ENCODE results near the gene XCR1.
"Not testable (repeated sequence)": the region's sequence is repeated elsewhere in the genome, so short reads cannot be mapped to it uniquely, and the experiment has no call there.

Gene XCR1

GRCh38 chr3:46001178-46001577 is 26.1 kb downstream of the XCR1 start:
- DNase-seq = no peak

- DNase-seq = no peak
Observed at GRCh38 chr3:45997942-45998341, 29.3 kb downstream of the XCR1 start.

- not testable (repeated sequence) for DNase-seq
Observed at GRCh38 chr3:45997499-45997898, 29.8 kb downstream of the XCR1 start.

DNA sequence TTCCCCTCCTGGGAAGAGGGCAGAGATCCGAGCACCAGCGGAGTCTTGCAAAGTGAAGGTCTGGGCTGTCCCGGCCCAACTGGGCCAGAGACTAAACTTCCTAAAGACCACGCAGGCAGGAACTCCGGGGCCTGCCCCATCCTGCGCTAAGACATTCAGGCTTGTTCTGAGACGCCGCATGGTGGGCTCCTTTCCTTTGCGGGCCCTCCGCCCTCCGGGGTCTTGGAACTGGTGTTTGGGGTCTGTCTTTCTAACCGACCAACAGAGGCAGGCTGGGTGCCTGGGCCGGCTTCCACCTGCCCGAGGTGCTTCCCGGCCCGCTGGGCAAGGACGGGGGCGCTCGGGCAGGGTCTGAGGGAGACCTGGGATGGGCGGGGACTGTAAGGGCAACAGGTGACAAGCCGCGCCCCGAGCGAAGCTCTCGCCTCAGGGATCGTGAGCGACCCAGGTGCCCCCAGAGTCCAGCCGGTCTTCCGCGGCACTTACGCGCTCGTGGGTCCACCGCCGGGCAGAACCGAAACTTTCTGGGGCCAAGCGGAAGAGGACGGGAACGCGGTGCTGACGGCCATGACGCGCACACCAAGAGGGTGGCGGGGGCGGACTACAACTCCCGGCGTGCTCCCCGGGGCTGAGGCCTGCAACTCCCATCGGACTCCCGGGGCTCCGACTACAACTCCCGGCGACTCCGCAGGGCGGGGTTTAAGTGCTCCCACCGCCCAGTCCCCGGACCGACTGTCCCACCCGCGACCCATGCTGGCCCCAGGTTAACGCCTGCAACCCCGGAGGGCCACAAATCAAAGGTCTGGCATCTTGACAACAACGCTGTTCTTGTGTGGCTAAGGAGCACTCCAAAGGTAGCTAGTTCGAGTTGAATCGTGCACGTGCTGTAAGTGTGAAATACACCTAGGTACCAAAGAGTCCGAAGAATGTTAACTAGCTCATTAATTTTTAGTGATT is 31.8 kb downstream of the XCR1 start, which contains the start of gene FYCO1:
TSS of gene FYCO1 (minus strand) at position 589 of the 957 bp plus-strand sequence. CDS start 10,914 bp downstream, outside the sequence.
- DNase-seq = peak; percentile 45

DNA sequence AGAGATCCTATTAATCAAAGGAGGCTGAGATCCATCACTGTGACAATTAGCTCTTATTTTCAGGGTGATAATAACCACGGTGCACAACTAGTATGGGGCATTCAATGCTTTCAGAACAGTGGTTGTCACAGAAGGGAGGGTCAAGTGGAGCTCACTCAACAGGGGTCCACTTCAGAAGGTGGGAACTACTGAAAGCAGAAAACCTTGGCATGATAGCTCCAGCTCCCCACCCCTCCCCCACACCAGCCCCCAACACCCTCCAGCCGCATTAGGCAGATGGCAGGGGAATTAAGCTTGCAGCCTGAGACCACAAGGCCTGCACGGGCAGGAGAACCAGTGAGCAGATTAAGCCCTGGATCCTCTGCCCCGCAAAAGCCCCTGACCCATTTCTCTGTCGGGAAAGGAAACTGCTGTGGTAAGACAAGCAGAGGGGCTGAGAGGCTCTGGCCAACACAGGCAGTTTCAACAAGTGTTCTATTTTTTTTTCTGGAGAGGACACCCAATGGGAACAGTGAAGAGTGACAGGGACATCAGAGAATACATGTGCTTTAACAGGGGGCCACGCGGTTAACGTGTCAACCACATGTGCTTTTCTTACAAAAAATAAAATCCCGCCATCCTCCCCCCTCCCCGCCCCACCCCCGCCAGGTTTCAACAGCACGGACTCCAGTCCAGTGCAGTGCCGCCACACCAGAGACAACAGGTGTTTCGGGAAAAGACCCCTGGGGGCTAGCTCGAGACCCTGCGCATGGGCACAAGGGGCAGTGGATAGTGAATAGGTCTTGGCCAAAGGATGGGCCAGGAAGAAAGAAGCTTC is 32.7 kb downstream of the XCR1 start:
- peak; percentile 31 for DNase-seq

GRCh38 chr3:45993421-45994027 is 33.8 kb downstream of the XCR1 start:
- no peak for DNase-seq

DNA sequence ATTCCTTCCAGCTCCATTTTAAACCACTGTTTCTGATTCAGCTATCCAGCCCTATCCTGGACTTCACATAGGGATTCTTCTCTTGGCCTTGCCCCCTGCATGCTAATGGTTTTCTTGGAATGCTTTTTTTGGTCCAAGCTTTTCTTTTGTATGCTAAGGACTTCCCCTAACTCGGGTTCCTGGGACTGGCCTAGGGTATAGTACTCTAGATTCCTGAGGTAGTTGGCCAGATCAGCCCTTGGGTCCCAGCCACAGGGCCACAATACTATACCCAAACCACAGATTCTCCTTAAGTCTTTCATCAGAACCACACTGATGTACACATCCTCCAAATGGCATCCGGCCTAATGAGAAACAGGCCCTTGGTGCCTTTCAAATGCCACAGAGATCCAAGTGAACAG is 34.5 kb downstream of the XCR1 start:
- no peak for DNase-seq

- DNase-seq = no peak
Observed at GRCh38 chr3:45992133-45992729, 35.1 kb downstream of the XCR1 start.

GRCh38 chr3:45991341-45991740 is 35.9 kb downstream of the XCR1 start:
- DNase-seq = no peak

- DNase-seq = no peak
Observed at GRCh38 chr3:45990181-45990580, 37.1 kb downstream of the XCR1 start.

GRCh38 chr3:45988804-45989203 is 38.5 kb downstream of the XCR1 start:
- DNase-seq = no peak

- DNase-seq = no peak
Observed at GRCh38 chr3:45988362-45988761, 38.9 kb downstream of the XCR1 start.

GRCh38 chr3:45987368-45988291 is 39.7 kb downstream of the XCR1 start:
- no peak for DNase-seq

GRCh38 chr3:45986303-45986982 is 40.8 kb downstream of the XCR1 start:
- DNase-seq = no peak

- DNase-seq = no peak
Observed at GRCh38 chr3:45985532-45986302, 41.6 kb downstream of the XCR1 start.

DNA sequence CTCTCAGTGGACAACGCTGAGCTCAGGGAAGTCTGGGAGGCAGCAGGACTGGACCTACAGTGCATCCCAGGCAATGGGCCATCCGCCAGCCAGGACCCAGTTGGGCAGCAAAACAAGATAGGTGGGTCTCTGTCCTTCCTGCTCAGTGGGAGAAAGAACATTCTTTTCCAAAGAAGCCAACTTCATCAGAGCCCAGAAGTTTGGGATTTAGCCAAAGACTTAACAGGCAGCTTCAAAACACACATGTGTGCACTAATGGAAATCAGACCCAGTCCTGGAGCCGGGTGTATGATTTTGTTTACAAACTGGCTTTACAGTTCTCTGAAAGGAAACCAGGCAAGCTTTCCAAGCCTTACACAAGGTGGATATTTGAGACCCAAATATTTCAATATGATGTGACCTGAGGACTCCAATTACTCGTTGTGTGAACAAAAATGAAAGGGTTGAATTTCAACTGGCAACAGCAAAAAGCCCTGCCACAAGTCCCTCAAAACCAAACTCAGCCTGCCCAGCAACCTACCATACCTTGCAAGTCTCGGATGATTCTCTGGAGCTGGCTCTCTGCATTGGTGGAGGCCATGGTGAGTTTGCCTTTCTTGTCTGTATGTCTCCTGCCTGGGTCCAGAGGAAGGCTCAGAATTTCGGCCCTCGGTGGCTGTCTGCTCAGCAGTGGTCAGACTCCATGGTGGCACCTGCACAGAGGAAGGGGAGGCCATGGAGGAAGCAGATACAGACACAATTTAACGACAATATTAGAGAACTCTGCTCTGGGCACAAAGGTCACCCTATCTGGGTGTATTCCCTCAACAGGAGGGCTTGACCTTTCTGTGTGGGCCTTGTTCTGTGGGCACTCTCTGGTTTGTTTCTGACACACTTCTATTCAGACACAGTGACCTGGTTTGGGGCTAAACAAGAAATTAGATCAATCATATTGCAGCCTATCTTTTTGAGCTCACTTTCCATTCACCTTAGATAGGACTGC is 42.7 kb downstream of the XCR1 start:
- DNase-seq = no peak

GRCh38 chr3:45983770-45984169 is 43.5 kb downstream of the XCR1 start:
- no peak for DNase-seq

DNA sequence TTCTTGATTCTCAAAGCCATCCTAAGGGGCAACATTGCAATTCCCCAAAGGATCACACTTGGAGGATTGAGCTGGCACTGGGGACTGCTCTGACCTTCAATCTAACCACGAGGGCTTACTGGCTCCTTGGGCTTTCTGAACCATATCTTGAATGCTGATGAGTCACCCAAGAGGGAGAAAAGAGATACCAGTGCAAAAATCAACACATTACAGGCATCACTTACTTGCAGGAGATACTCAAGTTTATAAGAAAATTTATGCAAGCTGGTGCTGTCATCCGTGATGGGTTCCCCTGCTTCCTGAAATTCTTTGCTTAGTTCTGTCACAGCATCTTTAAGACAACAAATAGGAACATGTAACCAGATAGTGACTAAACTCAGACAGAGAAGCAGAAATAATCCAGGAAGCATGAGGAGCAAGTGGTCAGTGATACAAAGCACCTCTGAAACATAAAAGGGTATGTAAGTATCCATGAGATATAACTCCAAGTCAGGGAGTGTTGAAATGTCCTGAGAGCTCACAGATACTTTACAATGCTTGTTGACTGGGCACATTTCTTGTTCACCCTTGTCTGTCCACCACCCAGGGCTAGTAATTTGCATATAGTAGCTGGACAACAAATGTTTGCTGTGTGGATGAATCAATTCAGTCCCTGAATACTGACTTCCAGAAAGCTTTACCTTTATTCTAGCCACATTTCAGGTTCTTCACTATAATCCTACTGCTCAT is 45.8 kb downstream of the XCR1 start:
- DNase-seq = no peak
